CD14-positive monocyte (primary cell): ENCODE results near the gene PDIA2. TPM values are rescaled to one million over a fixed set of nuclear protein-coding genes. Genes with fewer than 3 reads are reported as not detected.

Experiments
- DNase-seq, 3 donors: peaks; one replicate each; pipeline ENCODE4 v3.0.0-alpha.2; 2011 to 2022
- H2AFZ ChIP-seq: 2 replicates; pipeline ENCODE4 v1.6.0; 2012; ENCODE audit warnings: mild to moderate bottlenecking, low read depth, low read length, inconsistent platforms; ENCODE audit not compliant: insufficient read depth, poor library complexity, severe bottlenecking
- H3K27ac ChIP-seq, 2 donors: 1 replicate in 1 of 2; 2 replicates in 1 of 2; pipeline ENCODE4 v1.5.1; 2012 to 2013; ENCODE audit warnings: low read length in 2 of 2, control low read depth in 1 of 2, inconsistent platforms in 1 of 2, low read depth in 1 of 2, mild to moderate bottlenecking in 1 of 2
- H3K27me3 ChIP-seq, 2 donors: one replicate each; pipeline versions ENCODE4 v1.6.0 to v1.6.1; 2011 to 2013; ENCODE audit warnings: low read length in 2 of 2; ENCODE audit not compliant: control insufficient read depth in 2 of 2, insufficient read depth in 2 of 2
- H3K36me3 ChIP-seq, 2 donors: replicated peaks in 1 of 2; 1 replicate in 1 of 2; 2 replicates in 1 of 2; pipeline versions ENCODE4 v1.5.1 to v1.6.1; 2012 to 2013; ENCODE audit warnings: low read length in 2 of 2, control low read depth in 1 of 2, inconsistent platforms in 1 of 2, mild to moderate bottlenecking in 1 of 2; ENCODE audit not compliant: insufficient read depth in 2 of 2, control insufficient read depth in 1 of 2
- H3K4me1 ChIP-seq, 2 donors: 1 replicate in 1 of 2; 2 replicates in 1 of 2; pipeline versions ENCODE4 v1.5.1 to v1.6.1; 2012 to 2013; ENCODE audit warnings: low read length in 2 of 2, control low read depth in 1 of 2, inconsistent platforms in 1 of 2, mild to moderate bottlenecking in 1 of 2, moderate library complexity in 1 of 2; ENCODE audit not compliant: insufficient read depth in 2 of 2, control insufficient read depth in 1 of 2
- H3K4me2 ChIP-seq: replicated peaks from 2 replicates; pipeline ENCODE3; 2012; ENCODE audit warnings: low read length, moderate library complexity, mild to moderate bottlenecking; ENCODE audit not compliant: poor library complexity, severe bottlenecking; ENCODE audit errors: extremely low read depth
- H3K4me3 ChIP-seq, 3 experiments: fragments of 200-600 bp in 1 of 3; sonication (generic) in 1 of 3; replicated peaks in 1 of 3; 1 replicate in 2 of 3; 2 replicates in 1 of 3; pipeline ENCODE4 v1.5.1; 2011 to 2013; ENCODE audit warnings: low read length in 3 of 3, mild to moderate bottlenecking in 3 of 3, control low read depth in 2 of 3, low read depth in 2 of 3, inconsistent platforms in 1 of 3, moderate library complexity in 1 of 3
- H3K79me2 ChIP-seq: 2 replicates; pipeline ENCODE4 v1.6.0; 2012; ENCODE audit warnings: mild to moderate bottlenecking, control low read depth, inconsistent platforms, low read length, moderate library complexity; ENCODE audit not compliant: insufficient read depth
- H3K9ac ChIP-seq: 2 replicates; pipeline ENCODE4 v1.6.0; 2017; ENCODE audit warnings: low read length, mild to moderate bottlenecking; ENCODE audit not compliant: insufficient read depth, poor library complexity, severe bottlenecking
- H3K9me3 ChIP-seq, 2 donors: replicated peaks in 1 of 2; 1 replicate in 1 of 2; 2 replicates in 1 of 2; pipeline versions ENCODE4 v1.5.1 to v1.6.1; 2012 to 2013; ENCODE audit warnings: low read length in 2 of 2, control low read depth in 1 of 2; ENCODE audit not compliant: control insufficient read depth in 1 of 2, insufficient read depth in 1 of 2
- H4K20me1 ChIP-seq: 2 replicates; pipeline ENCODE4 v1.6.0; 2012; ENCODE audit warnings: mild to moderate bottlenecking, low read length, control low read depth, moderate library complexity; ENCODE audit not compliant: insufficient read depth
- H3K27ac Mint-ChIP-seq, 7 donors: one replicate each; pipeline ENCODE4 v1.8.0; 2020; ENCODE audit warnings: mild to moderate bottlenecking in 7 of 7, mixed read lengths in 7 of 7, moderate library complexity in 6 of 7, inconsistent platforms in 2 of 7
- H3K27me3 Mint-ChIP-seq, 3 donors: one replicate each; pipeline ENCODE4 v1.8.0; 2021 to 2022; ENCODE audit warnings: low read depth in 3 of 3, mild to moderate bottlenecking in 3 of 3, mixed read lengths in 3 of 3, moderate library complexity in 3 of 3, inconsistent platforms in 1 of 3
- H3K36me3 Mint-ChIP-seq, 2 donors: one replicate each; pipeline ENCODE4 v1.8.0; 2020; ENCODE audit warnings: mixed read lengths in 2 of 2, inconsistent platforms in 1 of 2, mild to moderate bottlenecking in 1 of 2
- H3K4me1 Mint-ChIP-seq: one replicate; pipeline ENCODE4 v1.8.0; 2020; ENCODE audit warnings: mild to moderate bottlenecking, mixed read lengths
- H3K4me3 Mint-ChIP-seq, 2 donors: one replicate each; pipeline ENCODE4 v1.8.0; 2020; ENCODE audit warnings: mild to moderate bottlenecking in 2 of 2, mixed read lengths in 2 of 2, moderate library complexity in 1 of 2
- H3K9me3 Mint-ChIP-seq, 7 donors: one replicate each; pipeline ENCODE4 v1.8.0; 2020 to 2022; ENCODE audit warnings: mixed read lengths in 7 of 7, mild to moderate bottlenecking in 6 of 7, moderate library complexity in 6 of 7, inconsistent platforms in 2 of 7
- WGBS: methylation state at CpG from one replicate; pipeline ENCODE4 v1.1.5; 2013; ENCODE audit warnings: missing lambda C conversion rate; ENCODE audit not compliant: insufficient coverage; 5-methylcytosine and 5-hydroxymethylcytosine counted together
- intact Hi-C, 2 donors: fragments of 100-400 bp; cut with micrococcal nuclease; formaldehyde crosslinking; loops; one replicate each; pipeline versions ENCODE4 v1.15.0 to v1.15.1; 2023
- polyA plus RNA-seq, 3 donors: library from polyadenylated mRNA; depleted of rRNA in 1 of 3; unstranded in 2 of 3; stranded (reverse) in 1 of 3; fragments of 300-500 nt in 2 of 3; fragments of >200 nt in 1 of 3; fragmentation: Illumina TruSeq in 2 of 3; gene quantifications; 1 replicate in 2 of 3; 2 replicates in 1 of 3; pipeline ENCODE4 v1.2.3, GENCODE V29; 2012 to 2021
- TF ChIP-seq, protein P1 (sequence below): fragments of 200-600 bp; IDR thresholded peaks from one replicate; pipeline ENCODE4 v1.8.0; 2022; ENCODE audit warnings: antibody characterized with exemption, mild to moderate bottlenecking

Gene PDIA2
- polyA plus RNA-seq, 3 donors: not detected

DNA sequence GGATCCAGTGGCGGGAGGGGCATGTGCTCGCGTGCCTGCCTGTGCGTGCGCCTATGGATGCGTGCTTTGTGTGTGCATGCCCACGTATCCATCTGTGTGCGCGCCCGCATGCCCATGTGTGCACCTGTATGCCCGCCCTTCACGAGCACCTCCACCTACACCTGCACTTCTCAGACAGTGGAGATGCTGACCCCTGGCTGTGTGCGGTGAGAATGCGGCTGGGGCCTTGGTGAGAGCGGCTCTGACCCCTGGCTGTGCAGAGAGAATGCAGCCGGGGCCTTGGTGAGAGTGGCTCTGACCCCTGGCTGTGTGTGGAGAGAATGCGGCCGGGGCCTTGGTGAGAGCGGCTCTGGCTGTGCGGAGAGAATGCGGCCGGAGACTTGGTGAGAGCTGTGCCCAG, 35.7 kb downstream of the PDIA2 start:
- Mint-ChIP-seq H3K9me3 (no peaks in the 10 kb centered on the region), H3K27ac (peak overlapping the region in 1 of 7 donors; percentile 15), H3K4me3 (no peak overlapping the region), H3K4me1 (peaks cover 6% of the 10 kb centered on the region), H3K36me3 (peaks cover 40 to 42% of the 10 kb centered on the region in 2 donors), H3K27me3 (no peaks in the 10 kb centered on the region)
- intact Hi-C loops: no loop called here
- Histone ChIP-seq H3K9ac (no peak overlapping the region), H4K20me1 (peaks cover 73% of the 10 kb centered on the region), H3K4me2 (no peak overlapping the region), H3K9me3 (no peaks in the 10 kb centered on the region), H3K27me3 (no peaks in the 10 kb centered on the region), H2AFZ (no peak overlapping the region), H3K4me1 (peaks cover 0 to under 1% of the 10 kb centered on the region in 2 donors), H3K36me3 (peaks cover 25 to 48% of the 10 kb centered on the region in 2 donors), H3K27ac (no peak overlapping the region), H3K4me3 (no peak overlapping the region), H3K79me2 (peaks cover 89% of the 10 kb centered on the region)
- 95% methylated on average over 21 of the region's 22 CpGs for WGBS
- TF ChIP-seq, protein P1, sequence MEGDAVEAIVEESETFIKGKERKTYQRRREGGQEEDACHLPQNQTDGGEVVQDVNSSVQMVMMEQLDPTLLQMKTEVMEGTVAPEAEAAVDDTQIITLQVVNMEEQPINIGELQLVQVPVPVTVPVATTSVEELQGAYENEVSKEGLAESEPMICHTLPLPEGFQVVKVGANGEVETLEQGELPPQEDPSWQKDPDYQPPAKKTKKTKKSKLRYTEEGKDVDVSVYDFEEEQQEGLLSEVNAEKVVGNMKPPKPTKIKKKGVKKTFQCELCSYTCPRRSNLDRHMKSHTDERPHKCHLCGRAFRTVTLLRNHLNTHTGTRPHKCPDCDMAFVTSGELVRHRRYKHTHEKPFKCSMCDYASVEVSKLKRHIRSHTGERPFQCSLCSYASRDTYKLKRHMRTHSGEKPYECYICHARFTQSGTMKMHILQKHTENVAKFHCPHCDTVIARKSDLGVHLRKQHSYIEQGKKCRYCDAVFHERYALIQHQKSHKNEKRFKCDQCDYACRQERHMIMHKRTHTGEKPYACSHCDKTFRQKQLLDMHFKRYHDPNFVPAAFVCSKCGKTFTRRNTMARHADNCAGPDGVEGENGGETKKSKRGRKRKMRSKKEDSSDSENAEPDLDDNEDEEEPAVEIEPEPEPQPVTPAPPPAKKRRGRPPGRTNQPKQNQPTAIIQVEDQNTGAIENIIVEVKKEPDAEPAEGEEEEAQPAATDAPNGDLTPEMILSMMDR: no peak
- DNase-seq: no peak

DNA sequence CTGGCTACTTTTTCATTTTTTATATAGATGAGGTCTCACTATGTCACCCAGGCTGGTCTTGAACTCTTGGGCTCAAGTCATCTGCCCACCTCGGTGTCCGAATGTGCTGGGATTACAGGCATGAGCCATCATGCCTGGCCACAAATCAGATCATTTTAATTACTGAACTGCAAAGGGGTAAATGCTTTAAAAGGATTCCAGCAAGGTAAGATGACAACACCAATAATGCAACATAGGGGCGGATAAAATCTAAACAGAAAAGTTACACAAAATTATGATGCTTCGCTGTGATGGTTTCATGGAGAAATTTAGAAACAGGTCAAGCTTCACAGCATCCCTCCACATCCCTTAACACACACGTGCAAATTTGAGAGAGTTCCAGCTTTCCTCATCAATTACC, 37.2 kb downstream of the PDIA2 start:
- TF ChIP-seq, protein P1: no peak
- Histone ChIP-seq H3K27ac (no peak overlapping the region), H3K27me3 (no peaks in the 10 kb centered on the region), H3K4me2 (no peak overlapping the region), H3K4me3 (no peak overlapping the region), H4K20me1 (peaks cover 74% of the 10 kb centered on the region), H3K4me1 (peaks cover 14 to 16% of the 10 kb centered on the region in 2 donors), H3K79me2 (peaks cover 90% of the 10 kb centered on the region), H3K9ac (no peak overlapping the region), H2AFZ (no peak overlapping the region), H3K9me3 (no peaks in the 10 kb centered on the region), H3K36me3 (peaks cover 13 to 33% of the 10 kb centered on the region in 2 donors)
- Mint-ChIP-seq H3K4me3 (no peak overlapping the region), H3K9me3 (no peaks in the 10 kb centered on the region), H3K27ac (peak overlapping the region in 5 of 7 donors; percentile 1 to 37 (median 7)), H3K27me3 (peaks cover 0 to under 1% (median 0%) of the 10 kb centered on the region in 3 donors), H3K36me3 (peaks cover 26 to 27% of the 10 kb centered on the region in 2 donors), H3K4me1 (peaks cover 22% of the 10 kb centered on the region)
- DNase-seq: no peak
- no CpG with 5 or more reads among the region's 5 CpGs for WGBS
- intact Hi-C loops: no loop called here
